SK-N-SH (cell line): ENCODE data around the gene KIAA2012.

Source experiments
- CHD2 ChIP-seq: fragments of 150-350 bp; IDR thresholded peaks from 2 replicates; pipeline ENCODE4 v1.6.1; 2018; ENCODE audit warnings: low read length; ENCODE audit not compliant: partially characterized antibody
- EZH2phosphoT487 ChIP-seq: fragments of 200-600 bp; sonication (generic); IDR thresholded peaks from 2 replicates; pipeline ENCODE4 v1.6.1; 2017; ENCODE audit warnings: low read depth, mixed run types, mild to moderate bottlenecking, antibody characterized with exemption, moderate library complexity, borderline replicate concordance
- JUND ChIP-seq: IDR thresholded peaks from 2 replicates; pipeline ENCODE4 v1.4.0; 2012
- MEF2A ChIP-seq: IDR thresholded peaks from 2 replicates; pipeline ENCODE4 v1.4.0; 2012; ENCODE audit warnings: low read depth, borderline replicate concordance
- MXI1 ChIP-seq: IDR thresholded peaks from 2 replicates; pipeline ENCODE4 v1.6.1; 2012; ENCODE audit warnings: mild to moderate bottlenecking, low read depth, low read length, improper control_type of control experiment
- POLR2AphosphoS5 ChIP-seq: IDR thresholded peaks from 2 replicates; pipeline ENCODE4 v1.6.1; 2012; ENCODE audit warnings: low read depth, low read length
- RCOR1 ChIP-seq: fragments of 150-350 bp; IDR thresholded peaks from 2 replicates; pipeline ENCODE4 v1.6.1; 2017; ENCODE audit warnings: antibody characterized with exemption, low read length
- TAF1 ChIP-seq: IDR thresholded peaks from 2 replicates; pipeline ENCODE4 v1.6.1; 2012; ENCODE audit warnings: low read depth, mild to moderate bottlenecking, low read length, moderate library complexity, borderline replicate concordance
- USF1 ChIP-seq: IDR thresholded peaks from 2 replicates; pipeline ENCODE4 v1.4.0; 2012; ENCODE audit warnings: low read depth, borderline replicate concordance
- USF2 ChIP-seq: fragments of 150-350 bp; IDR thresholded peaks from 2 replicates; pipeline ENCODE4 v1.6.1; 2017; ENCODE audit warnings: antibody characterized with exemption, low read length, low read depth, borderline replicate concordance
- TF ChIP-seq, protein P1 (sequence below): fragments of 200-600 bp; sonication (generic); IDR thresholded peaks from 2 replicates; pipeline ENCODE4 v1.6.1; 2017; ENCODE audit warnings: antibody characterized with exemption, mild to moderate bottlenecking, moderate library complexity

GRCh38 chr2:202043475-202043874 lies 29.6 kb upstream of the KIAA2012 start:
- TF ChIP-seq EZH2phosphoT487 (no peak), TAF1 (no peak), MXI1 (no peak), RCOR1 (no peak), MEF2A (no peak), JUND (no peak), USF1 (no peak), USF2 (no peak), POLR2AphosphoS5 (no peak), CHD2 (no peak)
- TF ChIP-seq, protein P1, sequence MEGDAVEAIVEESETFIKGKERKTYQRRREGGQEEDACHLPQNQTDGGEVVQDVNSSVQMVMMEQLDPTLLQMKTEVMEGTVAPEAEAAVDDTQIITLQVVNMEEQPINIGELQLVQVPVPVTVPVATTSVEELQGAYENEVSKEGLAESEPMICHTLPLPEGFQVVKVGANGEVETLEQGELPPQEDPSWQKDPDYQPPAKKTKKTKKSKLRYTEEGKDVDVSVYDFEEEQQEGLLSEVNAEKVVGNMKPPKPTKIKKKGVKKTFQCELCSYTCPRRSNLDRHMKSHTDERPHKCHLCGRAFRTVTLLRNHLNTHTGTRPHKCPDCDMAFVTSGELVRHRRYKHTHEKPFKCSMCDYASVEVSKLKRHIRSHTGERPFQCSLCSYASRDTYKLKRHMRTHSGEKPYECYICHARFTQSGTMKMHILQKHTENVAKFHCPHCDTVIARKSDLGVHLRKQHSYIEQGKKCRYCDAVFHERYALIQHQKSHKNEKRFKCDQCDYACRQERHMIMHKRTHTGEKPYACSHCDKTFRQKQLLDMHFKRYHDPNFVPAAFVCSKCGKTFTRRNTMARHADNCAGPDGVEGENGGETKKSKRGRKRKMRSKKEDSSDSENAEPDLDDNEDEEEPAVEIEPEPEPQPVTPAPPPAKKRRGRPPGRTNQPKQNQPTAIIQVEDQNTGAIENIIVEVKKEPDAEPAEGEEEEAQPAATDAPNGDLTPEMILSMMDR = no peak
